Hepatic stellate cell (primary cell): ENCODE data around the gene SLC39A7.

Experiments used
- DNase-seq: peaks from one replicate; pipeline ENCODE4 v3.0.0; 2011; ENCODE audit warnings: low spot score

SLC39A7 gene

DNA sequence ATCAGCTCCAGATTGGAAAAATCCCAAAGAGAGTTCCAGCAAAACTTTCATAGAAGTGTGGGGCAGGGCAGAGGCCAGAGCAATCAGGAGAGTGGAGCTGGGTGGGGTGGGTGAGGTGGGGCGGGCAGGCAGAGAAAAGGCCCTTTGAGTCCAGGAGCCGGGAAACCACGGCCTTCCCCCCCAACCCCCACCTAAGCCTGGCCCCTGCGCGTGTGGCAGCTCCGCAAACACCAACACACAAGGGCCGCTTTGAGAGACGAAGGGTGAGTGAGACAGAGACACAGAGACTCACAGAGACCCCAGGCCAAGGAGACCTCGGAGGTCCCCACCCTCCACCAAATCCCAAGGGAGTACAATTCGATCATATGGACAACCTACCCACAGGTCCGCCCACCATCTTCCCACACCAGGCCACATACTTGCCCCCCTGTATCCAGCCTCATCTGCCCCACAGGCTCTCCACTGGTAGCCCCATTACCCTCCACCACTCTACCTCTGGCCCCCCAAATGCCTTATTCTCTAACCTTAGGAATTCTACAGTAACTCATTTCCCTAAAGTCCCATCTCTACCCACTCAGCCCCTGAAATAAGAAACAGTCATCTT, 10.1 kb upstream of the SLC39A7 start:
- DNase-seq, result no peak

DNA sequence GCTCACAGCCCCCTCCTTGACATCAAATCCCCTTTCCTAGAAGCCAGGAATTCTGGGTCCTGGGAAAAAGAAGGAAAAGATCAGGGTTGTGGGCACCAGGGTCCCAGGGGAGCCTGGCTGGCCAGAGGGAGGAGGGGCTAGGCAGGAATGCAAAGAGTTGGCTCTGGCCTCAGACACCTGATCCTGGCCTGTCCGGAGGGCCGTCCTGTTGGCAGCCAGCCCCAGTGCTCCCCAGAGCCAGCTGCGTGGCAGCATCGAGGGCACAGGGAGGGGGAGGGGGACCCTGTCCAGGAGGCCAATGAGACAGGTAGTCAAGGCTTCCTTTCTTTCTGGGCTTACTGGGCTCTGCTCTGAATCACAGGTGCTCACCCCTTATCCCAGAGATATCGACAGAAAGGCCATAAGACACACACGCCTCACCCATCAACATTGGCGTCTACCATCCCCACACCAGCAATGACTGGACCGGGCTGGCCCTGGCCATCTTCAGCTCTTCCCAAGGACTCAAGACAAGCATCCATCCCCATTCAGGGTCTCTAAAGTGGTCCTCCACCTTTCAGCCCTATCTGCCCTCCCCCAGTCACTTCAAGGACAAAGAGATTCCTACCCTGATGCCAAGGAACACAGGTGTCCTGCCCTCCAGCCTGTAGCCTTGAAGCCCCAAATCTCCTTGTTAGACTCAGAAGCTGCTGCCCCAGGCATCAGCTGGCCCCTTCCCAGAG, 9.1 kb upstream of the SLC39A7 start:
- no peak for DNase-seq

DNA sequence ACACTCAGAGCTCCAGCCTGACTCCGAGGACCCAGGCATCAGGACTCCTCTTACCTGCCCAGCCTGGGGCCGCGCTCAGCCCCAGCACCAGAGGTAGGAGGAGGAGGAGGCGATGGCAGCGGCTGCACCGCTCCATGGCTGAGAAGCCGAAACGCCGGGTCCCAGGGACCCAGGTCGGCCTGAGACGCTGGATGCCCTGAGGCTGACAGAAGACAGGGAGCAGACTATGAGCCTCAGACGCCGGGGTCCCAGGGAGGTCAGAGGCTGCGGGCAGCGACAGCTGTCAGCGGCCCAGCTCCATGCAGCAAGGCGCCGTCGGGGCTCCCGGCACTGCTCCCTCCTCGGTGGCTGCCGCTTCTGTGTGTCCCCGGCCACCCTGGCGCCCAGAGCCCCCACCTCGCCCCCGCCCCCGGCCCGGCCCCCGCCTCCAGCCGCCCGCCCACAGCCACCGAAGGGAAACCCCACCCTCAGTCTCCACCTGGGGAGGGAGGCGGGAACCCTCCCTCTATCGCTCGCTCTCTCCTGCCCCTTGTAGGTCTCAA, 8.5 kb upstream of the SLC39A7 start, which contains the start of gene COL11A2:
Gene COL11A2, minus strand, starts transcription at position 363 of the 542 bp plus-strand sequence. Its CDS starts 227 bp downstream, at position 136.
- DNase-seq, result no peak

DNA sequence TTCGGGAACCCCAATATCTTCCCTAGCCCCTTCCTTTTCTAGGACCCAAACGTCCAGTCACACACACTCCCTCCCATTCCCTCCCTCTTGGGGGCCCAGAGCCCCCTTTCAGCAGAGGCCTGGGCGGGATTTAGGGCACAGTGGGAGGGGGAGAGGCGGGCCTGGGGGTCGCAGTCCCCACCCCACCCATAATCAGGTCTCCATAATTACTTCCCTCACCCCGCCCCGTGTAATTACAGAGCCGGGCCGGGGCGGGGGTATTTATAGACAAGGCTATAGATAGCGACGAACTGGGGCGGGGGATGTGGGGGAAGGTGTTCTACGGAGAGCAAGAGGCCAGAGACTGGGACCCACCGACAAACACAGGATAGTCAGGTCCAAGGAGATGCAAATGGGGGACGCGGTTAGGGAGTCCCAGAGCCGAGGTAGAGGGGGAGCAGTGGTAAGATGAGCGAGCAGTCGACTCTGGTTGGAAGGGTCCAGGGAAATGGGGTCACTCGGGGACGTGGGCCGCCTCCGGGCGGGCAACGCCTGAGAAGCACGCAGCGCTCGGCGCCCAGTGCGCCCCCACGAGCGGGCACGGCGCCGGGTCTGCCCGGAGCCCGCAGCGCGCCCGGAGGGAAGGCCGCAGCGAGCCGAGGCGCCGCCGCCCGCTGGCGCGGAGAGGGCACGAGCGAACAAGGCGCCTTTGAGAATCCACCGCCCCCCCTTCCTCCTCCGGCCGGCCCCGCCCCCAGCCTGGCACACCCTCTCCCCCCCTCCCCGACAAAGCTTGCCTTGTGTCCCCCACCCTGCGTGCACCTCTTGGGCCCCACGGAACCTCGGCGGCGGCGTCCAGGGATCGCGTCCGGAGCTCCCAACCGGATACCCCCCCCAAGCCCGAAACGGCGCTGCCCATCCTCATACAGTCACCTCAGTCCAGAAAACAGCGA, 7.7 kb upstream of the SLC39A7 start:
- no peak for DNase-seq

DNA sequence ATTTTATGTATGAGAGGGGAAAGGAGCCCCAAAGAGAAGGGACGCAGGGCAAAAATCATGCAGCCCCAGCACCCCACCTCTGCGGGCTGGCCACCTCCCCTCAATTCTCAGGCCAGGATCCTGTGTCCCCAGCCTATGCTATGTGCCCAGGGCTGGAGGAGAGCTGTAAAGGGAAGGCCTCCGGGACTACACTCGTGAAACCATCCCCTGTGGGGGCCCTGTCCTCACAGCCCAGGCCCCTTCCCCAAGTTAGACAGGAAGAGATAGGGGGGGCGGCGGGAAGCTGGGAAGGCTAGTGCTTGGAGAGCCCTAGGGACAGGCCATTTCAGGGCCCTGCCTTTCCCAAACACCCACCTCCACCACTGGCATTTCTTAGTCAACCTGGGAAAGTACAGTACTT, 7.0 kb upstream of the SLC39A7 start:
- no peak for DNase-seq

DNA sequence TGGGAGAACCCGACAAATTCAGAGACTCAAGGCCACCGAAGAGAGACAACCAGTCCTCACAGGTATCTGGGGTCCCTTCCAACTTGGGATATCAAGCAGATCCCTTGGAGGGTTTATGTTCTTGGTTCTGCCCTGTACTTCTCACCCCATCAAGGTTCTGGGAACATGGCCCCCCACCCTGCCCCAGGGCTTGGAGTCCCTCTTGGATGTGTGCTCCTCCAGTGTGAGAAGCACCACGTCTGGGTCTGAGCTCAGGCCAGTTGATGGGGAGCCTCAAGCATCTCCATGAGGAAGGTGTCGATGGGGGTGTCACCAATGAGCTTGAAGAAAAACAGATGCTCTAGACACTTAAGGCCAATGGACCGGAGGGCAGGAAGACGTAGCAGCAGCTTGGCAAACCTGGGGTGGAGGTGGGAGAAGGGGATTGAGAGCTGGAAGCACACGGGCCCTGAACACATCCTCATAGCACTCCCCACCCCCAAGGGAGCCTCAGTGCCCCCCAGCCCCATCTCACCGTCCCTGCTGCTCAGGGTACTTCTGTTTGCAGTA, 6.2 kb upstream of the SLC39A7 start:
- no peak for DNase-seq

DNA sequence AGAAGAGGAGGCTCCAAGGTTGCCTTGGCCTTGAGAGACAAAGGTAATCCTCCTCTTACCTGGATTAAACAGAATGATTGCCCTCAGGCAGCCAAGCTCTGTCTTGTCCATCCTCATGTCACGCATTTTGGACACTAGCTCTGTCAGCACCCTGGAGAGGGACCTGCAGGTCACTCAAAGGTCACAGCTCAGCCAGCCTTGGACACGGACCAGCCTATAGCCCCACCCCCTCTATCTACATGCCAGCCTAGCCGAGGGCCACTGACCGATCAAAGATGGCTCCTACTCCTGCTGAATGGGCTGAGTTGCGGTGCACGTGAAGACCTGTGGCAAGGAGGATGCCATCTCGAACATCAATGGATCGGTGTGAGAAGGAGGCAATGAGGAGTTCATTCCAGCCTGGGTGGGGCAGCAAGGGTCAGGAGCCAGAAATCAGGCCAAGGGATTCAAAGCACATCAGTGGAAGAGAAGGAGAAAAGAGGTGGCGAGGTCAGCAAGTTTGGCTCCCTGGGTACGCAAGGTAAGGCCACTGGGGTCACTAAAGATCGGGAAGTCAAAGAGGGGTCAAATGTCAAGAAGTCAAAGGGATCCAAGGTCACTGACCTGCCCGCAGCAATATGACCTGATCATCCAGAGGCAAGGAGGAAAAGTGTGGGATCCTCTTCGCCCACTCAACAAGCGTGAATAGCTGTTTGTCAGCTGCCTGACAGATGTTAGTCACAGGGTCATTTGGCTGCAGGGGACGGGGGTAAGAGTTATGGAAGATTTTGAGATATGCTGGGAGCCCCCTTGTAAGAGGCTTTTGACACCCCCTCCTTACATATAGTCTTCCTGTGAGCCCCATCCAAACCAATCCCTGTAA, 5.1 kb upstream of the SLC39A7 start:
- no peak for DNase-seq

DNA sequence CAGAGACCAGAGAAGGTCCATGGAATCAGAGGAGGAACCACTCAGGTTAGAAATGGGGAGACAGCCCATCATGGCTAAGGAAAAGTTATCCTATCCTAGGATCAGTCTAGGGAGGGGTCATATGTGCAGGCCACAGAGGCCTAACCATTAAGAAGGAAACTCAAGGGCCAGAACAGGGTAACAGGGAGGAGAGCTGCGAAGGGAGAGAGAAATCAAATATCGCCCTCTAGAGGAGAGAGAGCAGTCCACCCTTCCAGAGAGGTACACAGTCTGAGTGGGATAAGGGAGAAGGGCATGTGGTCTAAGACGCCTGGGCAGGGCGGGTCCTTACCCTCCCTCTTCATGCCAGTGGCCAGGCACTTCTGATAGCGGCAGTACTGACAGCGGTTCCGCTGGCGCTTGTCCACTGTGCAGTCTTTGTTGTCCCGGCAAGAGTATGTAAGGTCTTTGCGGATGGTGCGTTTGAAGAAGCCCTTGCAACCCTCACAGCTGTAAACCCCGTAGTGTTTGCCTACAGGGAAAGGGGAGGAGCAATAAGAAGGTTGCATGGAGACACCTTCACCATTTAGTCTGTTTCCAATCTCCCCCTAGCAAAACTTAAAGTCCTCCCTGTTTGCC, 3.1 kb upstream of the SLC39A7 start:
- DNase-seq, result peak; percentile 88

DNA sequence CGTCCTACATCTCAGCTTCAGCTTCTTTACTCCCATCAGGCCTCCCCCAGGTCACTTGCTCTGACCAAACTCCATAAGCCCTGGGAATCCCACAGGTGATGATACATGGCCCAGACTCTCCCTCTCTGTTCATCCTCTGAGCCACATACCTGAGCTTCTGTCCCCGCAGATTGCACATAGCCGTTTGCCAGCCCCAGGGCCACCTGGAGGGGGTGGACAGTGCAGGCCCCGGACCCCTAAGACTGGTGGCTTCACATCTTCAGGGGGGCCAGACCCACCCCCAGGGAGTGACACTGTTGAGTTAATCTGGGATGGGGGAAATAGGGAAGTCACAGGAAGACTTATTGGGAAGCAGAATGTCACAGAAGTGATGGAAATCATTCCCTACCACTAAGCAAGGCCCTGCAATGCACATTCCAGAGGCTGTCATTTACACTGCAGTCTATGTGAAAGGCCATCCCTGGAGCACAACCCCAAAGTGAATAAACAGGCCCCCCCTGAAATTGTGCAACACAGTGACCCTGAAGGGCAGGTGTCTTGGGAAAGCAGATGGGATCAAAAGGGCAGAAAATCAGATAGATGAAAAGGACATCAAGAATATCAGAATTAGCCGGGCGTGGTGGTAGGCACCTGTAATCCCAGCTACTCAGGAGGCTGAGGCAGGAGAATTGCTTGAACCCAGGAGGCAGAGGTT, 2.4 kb upstream of the SLC39A7 start:
- DNase-seq, result no peak

DNA sequence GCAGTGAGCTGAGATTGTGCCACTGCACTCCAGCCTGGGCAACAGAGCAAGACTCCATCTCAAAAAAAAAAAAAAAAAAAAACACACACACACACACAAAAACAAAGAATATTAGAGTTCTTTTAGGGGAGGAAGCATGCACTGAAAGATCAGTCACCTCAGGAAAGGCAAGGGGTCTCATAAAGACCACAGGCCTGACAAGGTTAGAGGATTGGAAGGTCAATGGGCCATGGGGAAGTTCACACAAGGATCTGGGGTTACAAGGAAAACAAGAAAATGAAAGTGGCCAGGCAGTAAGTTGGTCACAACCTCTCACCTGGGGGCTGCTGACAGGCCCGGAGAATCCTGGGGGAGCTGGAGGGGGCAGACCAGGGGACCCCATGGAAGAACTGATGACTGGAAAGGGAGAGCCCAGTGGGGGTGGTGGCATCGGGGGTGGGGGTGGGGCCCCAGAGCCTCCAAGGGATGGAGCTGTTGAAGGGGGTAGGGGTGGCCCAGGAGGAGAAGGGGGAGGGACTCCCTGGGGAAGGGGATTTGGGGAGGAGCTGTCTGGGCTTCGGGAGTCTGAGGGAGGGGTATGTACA, 1.7 kb upstream of the SLC39A7 start:
- DNase-seq, result no peak

DNA sequence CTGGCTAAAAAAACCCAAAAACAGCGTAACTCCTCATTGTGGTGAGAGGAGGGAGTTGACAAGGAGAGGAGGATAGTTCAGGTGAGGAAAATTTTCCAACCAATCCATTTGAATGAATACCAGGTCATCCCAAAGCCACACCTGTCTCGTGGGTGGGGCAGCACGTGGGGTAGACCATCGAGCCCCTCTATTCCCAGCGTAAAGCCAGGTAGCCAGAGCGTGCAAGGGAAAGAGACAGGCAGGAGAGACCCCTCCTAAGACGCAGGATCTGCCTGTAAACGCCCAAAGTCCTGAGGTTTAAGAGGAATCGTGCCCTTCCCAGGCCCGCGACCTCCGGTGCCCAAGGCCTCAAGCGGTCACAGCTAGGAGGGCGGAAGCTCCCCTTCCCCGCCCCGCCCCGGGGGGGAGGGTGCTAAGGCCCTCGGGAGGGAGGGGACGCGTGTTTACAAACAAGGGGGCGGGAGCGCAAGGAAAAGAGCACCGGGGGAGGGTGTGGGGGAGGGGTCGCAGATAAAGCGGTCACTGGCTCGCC, 914 bp upstream of the SLC39A7 start:
- peak; percentile 74 for DNase-seq

DNA sequence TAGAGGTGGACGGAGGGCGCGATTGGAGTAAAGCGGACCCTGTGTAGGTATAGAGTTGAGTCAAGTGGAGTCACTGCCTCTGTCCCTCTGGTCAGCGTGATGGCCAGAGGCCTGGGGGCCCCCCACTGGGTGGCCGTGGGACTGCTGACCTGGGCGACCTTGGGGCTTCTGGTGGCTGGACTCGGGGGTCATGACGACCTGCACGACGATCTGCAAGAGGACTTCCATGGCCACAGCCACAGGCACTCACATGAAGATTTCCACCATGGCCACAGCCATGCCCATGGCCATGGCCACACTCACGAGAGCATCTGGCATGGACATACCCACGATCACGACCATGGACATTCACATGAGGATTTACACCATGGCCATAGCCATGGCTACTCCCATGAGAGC, 479 bp downstream of the SLC39A7 start:
- DNase-seq, result peak; percentile 43

DNA sequence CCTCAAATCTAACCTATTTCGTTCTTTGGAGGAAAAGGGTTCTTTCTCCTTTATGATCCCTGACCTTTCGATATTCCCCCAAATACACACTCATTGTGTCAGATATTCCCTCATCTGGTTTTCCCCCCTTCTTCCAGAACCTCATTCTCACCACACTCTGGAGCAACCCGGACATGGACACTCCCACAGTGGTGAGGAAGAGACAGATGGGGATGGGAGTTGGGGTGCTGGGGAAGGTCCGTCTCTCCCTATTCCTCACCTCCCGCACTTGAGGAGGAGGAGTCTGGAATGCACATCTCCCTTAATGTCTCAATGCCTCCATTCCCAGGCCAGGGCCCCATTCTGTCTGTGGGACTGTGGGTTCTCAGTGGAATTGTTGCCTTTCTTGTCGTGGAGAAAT, 1.3 kb downstream of the SLC39A7 start:
- DNase-seq, result no peak

DNA sequence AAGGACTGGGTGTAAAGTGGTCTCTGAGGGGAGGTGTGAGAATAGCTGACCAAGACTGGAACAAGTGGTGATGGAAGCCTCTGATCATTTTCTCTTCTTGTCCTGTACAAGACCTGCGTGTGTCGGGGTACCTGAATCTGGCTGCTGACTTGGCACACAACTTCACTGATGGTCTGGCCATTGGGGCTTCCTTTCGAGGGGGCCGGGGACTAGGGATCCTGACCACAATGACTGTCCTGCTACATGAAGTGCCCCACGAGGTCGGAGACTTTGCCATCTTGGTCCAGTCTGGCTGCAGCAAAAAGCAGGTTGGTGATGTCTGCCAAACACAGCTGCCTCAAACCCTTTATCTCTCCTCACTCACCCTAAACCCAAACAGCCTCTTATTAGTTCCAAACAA, 2.1 kb downstream of the SLC39A7 start:
- no peak for DNase-seq

DNA sequence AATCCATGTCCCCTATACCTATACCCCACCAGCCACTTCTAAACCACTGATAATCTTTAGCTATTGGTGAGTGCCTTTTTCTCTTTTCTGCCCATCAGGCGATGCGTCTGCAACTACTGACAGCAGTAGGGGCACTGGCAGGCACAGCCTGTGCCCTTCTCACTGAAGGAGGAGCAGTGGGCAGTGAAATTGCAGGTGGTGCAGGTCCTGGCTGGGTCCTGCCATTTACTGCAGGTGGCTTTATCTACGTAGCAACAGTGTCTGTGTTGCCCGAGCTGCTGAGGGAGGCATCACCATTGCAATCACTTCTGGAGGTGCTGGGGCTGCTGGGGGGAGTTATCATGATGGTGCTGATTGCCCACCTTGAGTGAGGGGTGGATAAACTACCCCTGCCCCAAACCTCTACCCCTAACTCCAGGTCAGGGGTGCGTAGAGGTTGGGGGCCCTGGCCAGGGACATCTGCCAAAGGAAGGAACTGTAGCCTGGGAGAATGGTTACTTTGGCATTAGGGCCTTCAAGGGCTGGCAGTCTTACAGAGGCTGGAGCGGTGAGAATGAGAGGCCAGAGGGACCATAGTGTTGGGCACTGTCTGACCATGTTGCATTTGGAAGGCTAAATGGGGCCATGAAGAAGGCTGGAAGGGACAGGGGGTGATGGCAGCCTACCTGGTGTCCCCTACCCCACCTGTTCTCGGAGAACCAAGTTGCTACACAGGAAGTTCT, 2.9 kb downstream of the SLC39A7 start:
- no peak for DNase-seq

DNA sequence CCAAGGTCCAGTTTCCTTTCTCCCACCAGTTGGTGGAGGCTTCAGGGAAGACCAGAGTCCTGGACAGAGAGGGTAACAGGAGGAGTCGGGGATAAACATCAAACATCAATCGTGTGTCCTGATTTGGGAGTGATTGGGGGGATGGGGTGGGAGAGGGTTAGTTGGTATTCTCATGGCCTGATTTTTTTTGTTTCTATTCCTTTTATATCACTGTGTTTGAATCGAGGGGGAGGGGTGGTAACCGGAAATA, 3.4 kb downstream of the SLC39A7 start:
- no peak for DNase-seq

DNA sequence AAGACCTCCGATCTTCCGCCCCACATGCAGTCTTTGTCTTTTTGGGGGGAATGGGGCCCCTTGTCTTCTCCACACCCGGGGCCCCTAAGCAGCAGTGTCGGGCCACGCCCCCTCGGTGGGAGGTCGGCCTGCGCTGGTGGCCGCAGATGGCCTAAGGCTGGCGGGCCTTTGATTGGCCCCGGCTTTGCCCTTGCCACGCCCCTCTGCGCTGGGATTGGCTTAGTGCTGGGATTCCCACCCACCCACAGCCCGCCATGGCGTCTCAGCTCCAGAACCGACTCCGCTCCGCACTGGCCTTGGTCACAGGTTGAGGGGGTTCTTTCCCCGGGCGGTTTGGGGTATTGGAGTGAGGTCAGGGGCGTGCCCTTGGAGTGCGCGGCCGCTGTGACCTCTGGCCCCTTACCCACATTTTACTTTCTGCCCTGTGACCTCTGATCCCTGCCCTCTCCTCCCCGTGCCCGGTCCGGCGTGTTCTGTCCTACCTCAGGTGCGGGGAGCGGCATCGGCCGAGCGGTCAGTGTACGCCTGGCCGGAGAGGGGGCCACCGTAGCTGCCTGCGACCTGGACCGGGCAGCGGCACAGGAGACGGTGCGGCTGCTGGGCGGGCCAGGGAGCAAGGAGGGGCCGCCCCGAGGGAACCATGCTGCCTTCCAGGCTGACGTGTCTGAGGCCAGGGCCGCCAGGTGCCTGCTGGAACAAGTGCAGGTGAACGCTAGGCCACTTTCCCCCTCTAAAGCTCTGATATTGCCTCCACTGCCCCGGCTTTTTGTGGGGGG, 3.9 kb downstream of the SLC39A7 start, which contains the start of gene HSD17B8:
Gene HSD17B8, plus strand, starts transcription at position 241 of the 776 bp plus-strand sequence. Its CDS starts 14 bp downstream, at position 255.
- peak; percentile 98 for DNase-seq
